HG03575 (cell line): ENCODE results near the gene FBN1.
A peak's percentile ranks its signal among the peaks of the same experiment; 100 is the strongest.

Source experiments
- ATAC-seq: cut with Tn5 transposase; IDR thresholded peaks from one replicate; pipeline ENCODE4 v1.9.1; 2021; ENCODE audit not compliant: unreplicated experiment, insufficient number of reproducible peaks, low FRiP score; ENCODE audit errors: extremely low read depth

The FBN1 gene

GRCh38 chr15:48465410-48465809, 180.1 kb downstream of the FBN1 start:
- no peak for ATAC-seq

- ATAC-seq, result no peak
Observed at GRCh38 chr15:48463366-48463880, 182.1 kb downstream of the FBN1 start.

- no peak for ATAC-seq
Observed at GRCh38 chr15:48462688-48463087, 182.8 kb downstream of the FBN1 start.

GRCh38 chr15:48459571-48460442, 185.7 kb downstream of the FBN1 start:
- ATAC-seq, result no peak

GRCh38 chr15:48458876-48459275, 186.6 kb downstream of the FBN1 start:
- no peak for ATAC-seq

GRCh38 chr15:48456134-48456533, 189.4 kb downstream of the FBN1 start:
- ATAC-seq, result no peak

GRCh38 chr15:48451736-48452135, 193.8 kb downstream of the FBN1 start:
- ATAC-seq, result no peak

GRCh38 chr15:48451241-48451640, 194.3 kb downstream of the FBN1 start:
- no peak for ATAC-seq

- no peak for ATAC-seq
Observed at GRCh38 chr15:48449734-48450133, 195.8 kb downstream of the FBN1 start.

GRCh38 chr15:48447657-48448056, 197.9 kb downstream of the FBN1 start:
- ATAC-seq, result no peak

GRCh38 chr15:48447058-48447457, 198.5 kb downstream of the FBN1 start:
- ATAC-seq, result no peak

GRCh38 chr15:48442011-48442410, 203.5 kb downstream of the FBN1 start:
- ATAC-seq, result no peak

- no peak for ATAC-seq
Observed at GRCh38 chr15:48440084-48440483, 205.4 kb downstream of the FBN1 start.

GRCh38 chr15:48437178-48437577, 208.3 kb downstream of the FBN1 start:
- ATAC-seq, result no peak

- no peak for ATAC-seq
Observed at GRCh38 chr15:48435321-48435720, 210.2 kb downstream of the FBN1 start.

GRCh38 chr15:48433226-48433886, 212.2 kb downstream of the FBN1 start:
- peak; percentile 68 for ATAC-seq

GRCh38 chr15:48432688-48433087, 212.8 kb downstream of the FBN1 start:
- no peak for ATAC-seq

- no peak for ATAC-seq
Observed at GRCh38 chr15:48427960-48428547, 217.5 kb downstream of the FBN1 start.

GRCh38 chr15:48427479-48427878, 218.0 kb downstream of the FBN1 start:
- no peak for ATAC-seq

- no peak for ATAC-seq
Observed at GRCh38 chr15:48426941-48427340, 218.6 kb downstream of the FBN1 start.
